K562 (cell line): ENCODE measurements around the gene PGGHG. TPM values are rescaled to one million over a fixed set of nuclear protein-coding genes. Genes with fewer than 3 reads are reported as not detected.

Experiments
- ATAC-seq: fragments of 200-7000 bp; cut with Tn5 transposase; 3 replicates; pipeline ENCODE4 v1.9.1; 2020; ENCODE audit warnings: moderate library complexity
- BruUV-seq: library from RNA; stranded (reverse); fragments of 400-500 nt; replicated peaks from 2 replicates; lab custom pipeline; 2021; lab: Mats Ljungman, UMichigan
- CTCF ChIA-PET: fragments of 300-600 bp; formaldehyde crosslinking; extraction: SDS; loops from one replicate; lab custom pipeline; 2021; ENCODE audit warnings: low intra/inter-chr PET ratio; lab: Yijun Ruan, JAX
- POLR2A ChIA-PET: fragments of 300-600, 350-650 bp; sonication (Branson Sonifier 250); formaldehyde crosslinking; extraction: SDS; loops from one replicate; lab custom pipeline; 2021; ENCODE audit warnings: antibody characterized with exemption, inconsistent platforms; lab: Yijun Ruan, JAX
- DNase-seq, 4 experiments: peaks; one replicate each; pipeline versions ENCODE4 v3.0.0 to v3.0.0-alpha.2; 2011 to 2018; ENCODE audit warnings: low spot score in 3 of 4, mixed read lengths in 3 of 4; ENCODE audit errors: extremely low read depth in 1 of 4
- FAIRE-seq: peaks from 2 replicates; lab custom pipeline; 2011; peaks lifted over from hg19 to GRCh38; lab: Jason Lieb, UNC
- H2AFZ ChIP-seq: 2 replicates; pipeline ENCODE4 v1.6.0; 2011; ENCODE audit warnings: low read depth, low read length, control low read depth, inconsistent platforms
- H3K27ac ChIP-seq: fragments of 200-600 bp; 3 replicates; pipeline ENCODE4 v1.8.0; 2011; ENCODE audit warnings: low read depth, mild to moderate bottlenecking, control low read depth, inconsistent platforms, low read length, moderate library complexity, mixed read lengths; ENCODE audit errors: extremely low read depth
- H3K27me3 ChIP-seq, 2 experiments: fragments of 300-600 bp in 1 of 2; 2 replicates in 1 of 2; 3 replicates in 1 of 2; pipeline versions ENCODE4 v1.6.0 to v1.8.0; 2011; ENCODE audit warnings: inconsistent platforms in 2 of 2, low read length in 2 of 2, mild to moderate bottlenecking in 1 of 2, mixed read lengths in 1 of 2, moderate library complexity in 1 of 2; ENCODE audit not compliant: control insufficient read depth in 2 of 2, insufficient read depth in 2 of 2
- H3K36me3 ChIP-seq: fragments of 300-600 bp; 3 replicates; pipeline ENCODE4 v1.8.0; 2011; ENCODE audit warnings: mild to moderate bottlenecking, low read length, inconsistent platforms; ENCODE audit not compliant: control insufficient read depth, insufficient read depth
- H3K4me1 ChIP-seq, 2 experiments: fragments of 200-600 bp in 1 of 2; replicated peaks in 1 of 2; 2 replicates in 1 of 2; 3 replicates in 1 of 2; pipeline versions ENCODE4 v1.5.1 to v1.8.0; 2011; ENCODE audit warnings: inconsistent platforms in 2 of 2, low read length in 2 of 2, mild to moderate bottlenecking in 1 of 2, mixed read lengths in 1 of 2, moderate library complexity in 1 of 2; ENCODE audit not compliant: control insufficient read depth in 2 of 2, insufficient read depth in 2 of 2
- H3K4me2 ChIP-seq: 2 replicates; pipeline ENCODE4 v1.6.1; 2011; ENCODE audit warnings: low read length, control low read depth, inconsistent platforms, mixed read lengths; ENCODE audit not compliant: insufficient read depth
- H3K4me3 ChIP-seq: fragments of 200-600 bp; sonication (generic), shearing (Covaris generic); 2 replicates; pipeline ENCODE4 v1.5.1; 2016; ENCODE audit warnings: control low read depth, inconsistent platforms
- H3K79me2 ChIP-seq: fragments of 200-600 bp; 3 replicates; pipeline ENCODE4 v1.8.0; 2011; ENCODE audit warnings: low read length, inconsistent platforms; ENCODE audit not compliant: control insufficient read depth, insufficient read depth
- H3K9ac ChIP-seq, 2 experiments: 2 replicates each; pipeline versions ENCODE4 v1.6.0 to v1.6.1; 2011; ENCODE audit warnings: low read depth in 2 of 2, low read length in 2 of 2, control low read depth in 1 of 2, inconsistent platforms in 1 of 2, mild to moderate bottlenecking in 1 of 2, mixed read lengths in 1 of 2; ENCODE audit not compliant: insufficient read depth in 1 of 2
- H3K9me1 ChIP-seq: one replicate; pipeline ENCODE4 v1.6.0; 2011; ENCODE audit warnings: inconsistent platforms, mild to moderate bottlenecking, low read length, moderate library complexity; ENCODE audit not compliant: control insufficient read depth, insufficient read depth
- H3K9me3 ChIP-seq: replicated peaks from 2 replicates; pipeline ENCODE4 v1.5.1; 2011; ENCODE audit warnings: low read depth, low read length, inconsistent platforms; ENCODE audit not compliant: control insufficient read depth, insufficient read depth
- H4K20me1 ChIP-seq: replicated peaks from 2 replicates; pipeline ENCODE4 v1.6.1; 2011; ENCODE audit warnings: low read length, inconsistent platforms, mixed read lengths; ENCODE audit not compliant: control insufficient read depth, insufficient read depth
- C11orf30 ChIP-seq: fragments of 450-650 bp; IDR thresholded peaks from 2 replicates; pipeline ENCODE4 v1.6.1; 2016; ENCODE audit warnings: low read depth, mild to moderate bottlenecking
- CBX1 ChIP-seq: sonication (generic); IDR thresholded peaks from 2 replicates; pipeline ENCODE4 v1.6.1; 2016; ENCODE audit warnings: antibody characterized with exemption, low read depth, mild to moderate bottlenecking
- IRF2 ChIP-seq: sonication (generic); formaldehyde crosslinking; IDR thresholded peaks from 2 replicates; pipeline ENCODE4 v1.8.1; 2022; ENCODE audit warnings: mild to moderate bottlenecking, missing genetic modification reagents
- MAFF ChIP-seq: IDR thresholded peaks from 2 replicates; pipeline ENCODE4 v1.6.1; 2012; ENCODE audit warnings: low read length, improper control_type of control experiment
- MAFG ChIP-seq: fragments of 450-650 bp; conservative IDR thresholded peaks from 2 replicates; pipeline ENCODE4 v1.6.1; 2016; ENCODE audit warnings: missing genetic modification characterization, missing compliant biosample characterization
- MAFK ChIP-seq: IDR thresholded peaks from 2 replicates; pipeline ENCODE4 v1.6.1; 2011; ENCODE audit warnings: low read length, improper control_type of control experiment
- MCM5 ChIP-seq: fragments of 450-650 bp; IDR thresholded peaks from 2 replicates; pipeline ENCODE4 v1.6.1; 2016; ENCODE audit warnings: low read depth
- NR2C2 ChIP-seq, 2 experiments: fragments of 200-800 bp in 1 of 2; sonication (Bioruptor generic) in 1 of 2; sonication (generic) in 1 of 2; formaldehyde crosslinking in 1 of 2; IDR thresholded peaks; 2 replicates each; pipeline versions ENCODE4 v1.6.1 to v1.8.0; 2016 to 2022; ENCODE audit warnings: mild to moderate bottlenecking in 1 of 2, missing compliant biosample characterization in 1 of 2, missing genetic modification characterization in 1 of 2, missing genetic modification reagents in 1 of 2
- SRF ChIP-seq, 2 experiments: fragments of 250-450, 450-650 bp in 1 of 2; sonication (Bioruptor Pico) in 1 of 2; sonication (generic) in 1 of 2; formaldehyde crosslinking; IDR thresholded peaks; 2 replicates each; pipeline versions ENCODE4 v1.5.0 to v1.5.1; 2020 to 2022; ENCODE audit warnings: mild to moderate bottlenecking in 1 of 2, missing genetic modification reagents in 1 of 2
- ZNF239 ChIP-seq: fragments of 250-450 bp; sonication (Bioruptor Pico); IDR thresholded peaks from 2 replicates; pipeline ENCODE4 v1.4.0; 2020; ENCODE audit warnings: mild to moderate bottlenecking
- ZNF316 ChIP-seq: fragments of 450-650 bp; IDR thresholded peaks from 2 replicates; pipeline ENCODE4 v1.6.1; 2016
- WGBS: fragments of 100-300 bp; shearing (Covaris generic); methylation state at CpG from one replicate; pipeline ENCODE4 v1.1.6; 2016; ENCODE audit warnings: low coverage, mixed read lengths; ENCODE audit not compliant: insufficient coverage; ENCODE audit errors: missing lambda C conversion rate; 5-methylcytosine and 5-hydroxymethylcytosine counted together
- in situ Hi-C: fragments of 300-500 bp; cut with MboI; formaldehyde crosslinking; loops from 4 replicates; pipeline ENCODE4 v1.15.0; 2018; ENCODE audit warnings: inconsistent platforms, mixed read lengths
- intact Hi-C: fragments of 100-400 bp; cut with micrococcal nuclease; formaldehyde crosslinking; loops from 2 replicates; pipeline ENCODE4 v1.14.2; 2022
- polyA plus RNA-seq, 8 experiments: library from polyadenylated mRNA; depleted of rRNA in 4 of 8; stranded (reverse) in 5 of 8; unstranded in 3 of 8; fragments of >200 nt; fragmentation: Nextera tagmentation in 2 of 8; fragmentation: Illumina TruSeq in 1 of 8; extraction: Ambion mirVana in 2 of 8; extraction: Trizol in 1 of 8; gene quantifications; 2 replicates each; pipeline versions ENCODE4 v1.2.1 to v1.2.3, GENCODE V29; 2011 to 2014; ENCODE audit warnings: inconsistent platforms in 1 of 8, missing spikeins in 1 of 8
- total RNA-seq, 7 experiments: library from RNA; depleted of rRNA in 6 of 7; stranded (reverse); fragments of >200 nt in 6 of 7; fragmentation: Illumina TruSeq in 2 of 7; extraction: Trizol in 2 of 7; gene quantifications; 2 replicates each; pipeline versions ENCODE4 v1.2.1 to v1.2.3, GENCODE V29; 2011 to 2021; ENCODE audit warnings: low replicate concordance in 1 of 7
- TF ChIP-seq, protein P1 (sequence below): fragments of 450-650 bp; formaldehyde crosslinking; IDR thresholded peaks from 2 replicates; pipeline ENCODE4 v1.4.0; 2020; ENCODE audit warnings: mild to moderate bottlenecking, moderate library complexity

PGGHG gene
- total and polyA plus RNA-seq, 9 of the 15 experiments (the other 6 are each of a cell fraction or from before 2014, with no cell fraction given), result 0.38 to 85.1 (median 18.1) TPM

DNA sequence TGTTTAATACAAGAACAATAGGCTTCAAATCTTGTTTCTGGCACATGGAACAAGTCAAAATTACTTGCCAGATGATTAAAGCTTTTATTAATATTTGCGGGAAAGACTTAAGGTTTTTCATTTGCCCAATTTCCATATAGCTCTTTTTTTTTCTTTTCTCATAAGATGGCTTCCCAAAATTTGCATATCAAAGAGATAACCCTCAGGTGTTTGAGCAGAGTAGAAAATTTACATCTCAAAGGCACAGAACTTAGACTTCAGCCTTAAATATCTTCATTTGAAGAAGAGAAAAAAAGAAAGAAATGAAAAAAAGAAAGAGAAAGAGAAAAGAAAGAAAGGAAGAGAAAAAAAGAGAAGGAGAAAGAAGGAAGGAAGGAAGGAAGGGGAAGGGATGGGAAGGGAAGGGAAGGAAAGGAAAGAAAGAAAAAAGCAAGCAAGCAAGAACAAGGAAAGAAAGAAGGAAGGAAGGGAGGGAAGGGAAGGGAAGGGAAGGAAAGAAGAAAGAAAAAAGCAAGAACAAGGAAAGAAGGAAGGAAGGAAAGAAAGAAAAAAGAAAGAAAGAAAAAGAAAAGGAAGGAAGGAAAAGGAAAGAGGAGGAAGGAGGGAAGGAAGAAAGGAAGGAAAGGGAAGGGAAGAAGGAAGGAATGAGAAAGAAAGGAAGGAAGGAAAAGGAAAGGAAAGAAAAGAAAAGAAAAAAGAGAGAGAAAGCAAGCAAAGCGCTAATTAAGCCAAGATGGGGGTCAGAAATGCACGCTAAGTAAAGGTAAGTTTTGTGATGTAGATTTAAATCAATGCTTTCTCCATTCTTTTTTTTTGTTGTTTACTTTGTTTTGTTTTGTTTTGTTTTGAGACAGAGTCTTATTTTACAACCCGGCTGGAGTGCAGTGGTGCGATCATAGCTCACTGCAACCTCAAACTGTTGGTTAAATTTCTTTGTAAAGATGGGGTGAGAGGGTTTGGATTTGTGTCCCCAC lies 51.9 kb downstream of the PGGHG start (continued):
- TF ChIP-seq, protein P1, sequence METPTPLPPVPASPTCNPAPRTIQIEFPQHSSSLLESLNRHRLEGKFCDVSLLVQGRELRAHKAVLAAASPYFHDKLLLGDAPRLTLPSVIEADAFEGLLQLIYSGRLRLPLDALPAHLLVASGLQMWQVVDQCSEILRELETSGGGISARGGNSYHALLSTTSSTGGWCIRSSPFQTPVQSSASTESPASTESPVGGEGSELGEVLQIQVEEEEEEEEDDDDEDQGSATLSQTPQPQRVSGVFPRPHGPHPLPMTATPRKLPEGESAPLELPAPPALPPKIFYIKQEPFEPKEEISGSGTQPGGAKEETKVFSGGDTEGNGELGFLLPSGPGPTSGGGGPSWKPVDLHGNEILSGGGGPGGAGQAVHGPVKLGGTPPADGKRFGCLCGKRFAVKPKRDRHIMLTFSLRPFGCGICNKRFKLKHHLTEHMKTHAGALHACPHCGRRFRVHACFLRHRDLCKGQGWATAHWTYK (CRISPR knock-in tag), result no peak

DNA sequence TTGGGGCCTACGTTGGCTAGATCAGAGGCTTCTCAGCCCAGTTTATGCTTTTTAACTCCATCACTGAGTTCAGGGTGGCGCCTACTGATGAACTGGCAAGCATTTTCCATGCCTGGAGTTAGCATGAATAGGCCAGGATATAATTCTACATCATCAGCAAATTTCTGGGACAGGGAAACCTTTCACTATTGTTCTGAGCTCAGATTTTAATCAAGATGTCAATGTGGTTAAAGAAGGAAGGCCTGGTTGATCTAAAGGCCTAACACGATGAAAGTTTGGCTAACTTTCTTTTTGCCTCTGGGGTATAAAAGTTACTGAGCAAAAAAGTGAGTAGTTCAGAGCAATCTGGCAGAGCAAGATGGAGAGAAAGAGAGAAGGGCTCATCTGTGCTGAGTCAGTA lies 53.4 kb downstream of the PGGHG start:
- Histone ChIP-seq H3K79me2 (no peaks in the 10 kb centered on the region), H3K9me1 (no peaks in the 10 kb centered on the region), H3K4me1 (peaks cover 12 to 23% of the 10 kb centered on the region in 2 experiments; a peak in 4 of 5 replicates), H3K36me3 (no peaks in the 10 kb centered on the region), H3K27ac (peak overlapping the region; percentile 69; the same call in 1 of the 3 replicates), H3K4me3 (no peak overlapping the region), H3K4me2 (no peak overlapping the region), H3K27me3 (no peaks in the 10 kb centered on the region), H3K9me3 (no peaks in the 10 kb centered on the region), H4K20me1 (no peaks in the 10 kb centered on the region), H3K9ac (0 out of 4 replicates have a peak overlapping the region, but pooled peaks of 1 of the 2 experiments have one; percentile 22), H2AFZ (peak overlapping the region; percentile 84)
- ChIA-PET POLR2A (interaction anchor here (0.9 to 1.6 kb wide), 2 partner anchors 18 to 101 kb away, joined by 3 read pairs; no protein-coding TSS in a partner anchor), CTCF (no interaction called here)
- peak in 1 of 4 experiments; percentile 3 for DNase-seq
- 67% methylated on average over 3 of the region's 3 CpGs for WGBS
- in situ Hi-C loops, result no loop called here
- intact Hi-C loops, result no loop called here
- no peak for FAIRE-seq
- no peak for ATAC-seq
- BruUV-seq, result no TSS peak
- TF ChIP-seq C11orf30 (peak; percentile 88), CBX1 (no peak), NR2C2 (CRISPR knock-in tag; IDR thresholded peaks at IDR 0.05) (no peak), NR2C2 (tag; IDR thresholded peaks at IDR 0.05) (0 out of 2 replicates have a peak, but pooled peaks have one; percentile 15), MAFK (peak; percentile 51; the same call in 1 of the 2 replicates), MAFG (tag) (peak; percentile 64), IRF2 (CRISPR knock-in tag) (no peak), SRF (CRISPR knock-in tag; IDR thresholded peaks at IDR 0.05) (no peak), MAFF (peak; percentile 46; the same call in 1 of the 2 replicates), MCM5 (no peak), ZNF316 (peak; percentile 95), ZNF239 (CRISPR knock-in tag) (no peak)
